Loucy (cell line): ENCODE data around the gene COL26A1.
"Not testable (repeated sequence)": the region's sequence is repeated elsewhere in the genome, so short reads cannot be mapped to it uniquely, and the experiment has no call there.

Experiments
- H2AFZ ChIP-seq: fragments of 200-600 bp; sonication (generic); 2 replicates; pipeline ENCODE4 v1.6.0; 2016; ENCODE audit warnings: antibody characterized with exemption, mild to moderate bottlenecking, low read length, moderate library complexity
- H3F3A ChIP-seq: fragments of 200-600 bp; 2 replicates; pipeline ENCODE4 v1.6.0; 2016; ENCODE audit warnings: antibody characterized with exemption, low read depth, mild to moderate bottlenecking
- H3K27me3 ChIP-seq: fragments of 200-600 bp; sonication (generic); 2 replicates; pipeline ENCODE4 v1.6.1; 2014; ENCODE audit warnings: low read length, mild to moderate bottlenecking; ENCODE audit not compliant: insufficient read depth, poor library complexity, severe bottlenecking
- H3K36me3 ChIP-seq: fragments of 200-600 bp; sonication (generic); 2 replicates; pipeline ENCODE4 v1.6.1; 2016; ENCODE audit warnings: low read length; ENCODE audit not compliant: insufficient read depth
- H3K4me1 ChIP-seq: fragments of 200-600 bp; sonication (generic); 2 replicates; pipeline ENCODE4 v1.5.1; 2014; ENCODE audit warnings: low read length, mild to moderate bottlenecking; ENCODE audit not compliant: insufficient read depth, poor library complexity, severe bottlenecking
- H3K4me2 ChIP-seq: fragments of 200-600 bp; sonication (generic); 2 replicates; pipeline ENCODE4 v1.6.0; 2014; ENCODE audit warnings: antibody characterized with exemption, low read length, low read depth, mild to moderate bottlenecking; ENCODE audit not compliant: poor library complexity, severe bottlenecking
- H3K4me3 ChIP-seq: fragments of 200-600 bp; sonication (generic); 2 replicates; pipeline ENCODE4 v1.5.1; 2014; ENCODE audit warnings: low read length, mild to moderate bottlenecking, mixed read lengths; ENCODE audit not compliant: poor library complexity, severe bottlenecking
- H3K79me2 ChIP-seq: fragments of 200-600 bp; sonication (generic); 2 replicates; pipeline ENCODE4 v1.6.1; 2014; ENCODE audit warnings: low read length; ENCODE audit not compliant: insufficient read depth
- H3K9ac ChIP-seq: fragments of 200-600 bp; sonication (generic); 2 replicates; pipeline ENCODE4 v1.6.0; 2014; ENCODE audit warnings: mild to moderate bottlenecking, low read depth, low read length, moderate library complexity; ENCODE audit not compliant: poor library complexity, severe bottlenecking
- H3K9me2 ChIP-seq: fragments of 200-600 bp; sonication (generic); replicated peaks from 2 replicates; pipeline ENCODE4 v1.6.1; 2016; ENCODE audit warnings: low read depth, low read length, mixed read lengths
- H3K9me3 ChIP-seq: fragments of 200-600 bp; sonication (generic); 2 replicates; pipeline ENCODE4 v1.6.1; 2014; ENCODE audit warnings: mild to moderate bottlenecking, antibody characterized with exemption, low read length, low read depth; ENCODE audit not compliant: insufficient read depth
- H4K20me1 ChIP-seq: fragments of 200-600 bp; sonication (generic); 2 replicates; pipeline ENCODE4 v1.6.0; 2014; ENCODE audit warnings: antibody characterized with exemption, low read length, mild to moderate bottlenecking; ENCODE audit not compliant: insufficient read depth, poor library complexity, severe bottlenecking
- EZH2phosphoT487 ChIP-seq: fragments of 200-600 bp; IDR thresholded peaks from 2 replicates; pipeline ENCODE4 v1.6.1; 2018; ENCODE audit warnings: antibody characterized with exemption, mild to moderate bottlenecking, moderate library complexity, borderline replicate concordance
- TF ChIP-seq, protein P1 (sequence below): fragments of 200-600 bp; sonication (generic); conservative IDR thresholded peaks from 2 replicates; pipeline ENCODE4 v1.5.1; 2014; ENCODE audit warnings: mild to moderate bottlenecking, antibody characterized with exemption, low read length

COL26A1 gene

DNA sequence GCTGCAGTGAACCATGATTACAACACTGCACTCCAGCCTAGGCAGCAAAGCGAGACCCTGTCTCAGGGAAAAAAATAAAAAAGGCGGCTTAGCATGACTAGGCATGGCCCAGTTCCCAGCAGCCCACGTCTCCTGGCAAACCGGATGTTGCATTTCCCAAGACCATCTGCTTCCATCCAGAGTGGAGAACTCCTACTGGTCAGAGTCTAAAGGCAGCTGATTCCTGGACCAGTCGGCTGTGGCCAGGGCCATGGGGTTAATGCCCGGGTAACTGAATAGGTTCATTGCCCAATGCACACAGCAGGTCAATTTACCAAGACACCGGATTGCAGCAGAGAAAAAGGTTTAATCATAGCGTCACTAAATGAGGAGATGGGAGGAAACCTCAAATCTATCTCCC, 133.3 kb downstream of the COL26A1 start:
- Histone ChIP-seq H3K9me2 (no peaks in the 10 kb centered on the region), H3K9me3 (no peaks in the 10 kb centered on the region), H2AFZ (no peak overlapping the region), H3K9ac (no peak overlapping the region), H3K27me3 (no peaks in the 10 kb centered on the region), H3K79me2 (no peaks in the 10 kb centered on the region), H3K4me3 (no peak overlapping the region), H3K36me3 (no peaks in the 10 kb centered on the region), H3K4me2 (no peak overlapping the region), H3F3A (no peaks in the 10 kb centered on the region), H4K20me1 (no peaks in the 10 kb centered on the region), H3K4me1 (no peaks in the 10 kb centered on the region)
- TF ChIP-seq, protein P1, sequence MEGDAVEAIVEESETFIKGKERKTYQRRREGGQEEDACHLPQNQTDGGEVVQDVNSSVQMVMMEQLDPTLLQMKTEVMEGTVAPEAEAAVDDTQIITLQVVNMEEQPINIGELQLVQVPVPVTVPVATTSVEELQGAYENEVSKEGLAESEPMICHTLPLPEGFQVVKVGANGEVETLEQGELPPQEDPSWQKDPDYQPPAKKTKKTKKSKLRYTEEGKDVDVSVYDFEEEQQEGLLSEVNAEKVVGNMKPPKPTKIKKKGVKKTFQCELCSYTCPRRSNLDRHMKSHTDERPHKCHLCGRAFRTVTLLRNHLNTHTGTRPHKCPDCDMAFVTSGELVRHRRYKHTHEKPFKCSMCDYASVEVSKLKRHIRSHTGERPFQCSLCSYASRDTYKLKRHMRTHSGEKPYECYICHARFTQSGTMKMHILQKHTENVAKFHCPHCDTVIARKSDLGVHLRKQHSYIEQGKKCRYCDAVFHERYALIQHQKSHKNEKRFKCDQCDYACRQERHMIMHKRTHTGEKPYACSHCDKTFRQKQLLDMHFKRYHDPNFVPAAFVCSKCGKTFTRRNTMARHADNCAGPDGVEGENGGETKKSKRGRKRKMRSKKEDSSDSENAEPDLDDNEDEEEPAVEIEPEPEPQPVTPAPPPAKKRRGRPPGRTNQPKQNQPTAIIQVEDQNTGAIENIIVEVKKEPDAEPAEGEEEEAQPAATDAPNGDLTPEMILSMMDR, result no peak
- TF ChIP-seq EZH2phosphoT487, result no peak

DNA sequence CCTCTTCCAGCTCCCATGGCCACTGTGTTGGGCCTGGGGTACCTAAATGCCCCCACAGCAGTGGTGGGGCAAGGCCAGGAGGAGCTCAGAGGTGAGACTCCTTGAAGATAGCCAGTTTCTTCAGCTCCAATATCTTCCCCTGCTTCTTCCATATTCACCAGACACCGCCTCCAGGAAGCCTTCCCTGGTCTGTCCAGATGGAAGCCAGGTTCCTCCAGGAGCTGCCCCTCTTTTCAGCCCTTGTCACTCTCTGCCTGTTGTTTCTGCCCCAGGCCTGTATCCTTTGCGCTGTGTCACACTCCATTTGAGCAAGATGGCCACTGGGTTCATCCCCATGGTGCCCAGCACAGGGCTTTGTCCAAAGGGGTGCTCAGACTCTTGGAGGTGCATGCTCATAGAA, 138.7 kb downstream of the COL26A1 start:
- H3K79me2 ChIP-seq, result no peaks in the 10 kb centered on the region
- no peaks in the 10 kb centered on the region for H3K9me2 ChIP-seq
- no peaks in the 10 kb centered on the region for H4K20me1 ChIP-seq
- peaks cover 15% of the 10 kb centered on the region for H3K4me1 ChIP-seq
- no peak overlapping the region for H3K4me2 ChIP-seq
- no peaks in the 10 kb centered on the region for H3K9me3 ChIP-seq
- no peak overlapping the region for H2AFZ ChIP-seq
- no peaks in the 10 kb centered on the region for H3F3A ChIP-seq
- no peaks in the 10 kb centered on the region for H3K36me3 ChIP-seq
- TF ChIP-seq, protein P1, result no peak
- TF ChIP-seq EZH2phosphoT487, result no peak
- H3K27me3 ChIP-seq, result no peaks in the 10 kb centered on the region
- no peak overlapping the region for H3K4me3 ChIP-seq
- no peak overlapping the region for H3K9ac ChIP-seq

DNA sequence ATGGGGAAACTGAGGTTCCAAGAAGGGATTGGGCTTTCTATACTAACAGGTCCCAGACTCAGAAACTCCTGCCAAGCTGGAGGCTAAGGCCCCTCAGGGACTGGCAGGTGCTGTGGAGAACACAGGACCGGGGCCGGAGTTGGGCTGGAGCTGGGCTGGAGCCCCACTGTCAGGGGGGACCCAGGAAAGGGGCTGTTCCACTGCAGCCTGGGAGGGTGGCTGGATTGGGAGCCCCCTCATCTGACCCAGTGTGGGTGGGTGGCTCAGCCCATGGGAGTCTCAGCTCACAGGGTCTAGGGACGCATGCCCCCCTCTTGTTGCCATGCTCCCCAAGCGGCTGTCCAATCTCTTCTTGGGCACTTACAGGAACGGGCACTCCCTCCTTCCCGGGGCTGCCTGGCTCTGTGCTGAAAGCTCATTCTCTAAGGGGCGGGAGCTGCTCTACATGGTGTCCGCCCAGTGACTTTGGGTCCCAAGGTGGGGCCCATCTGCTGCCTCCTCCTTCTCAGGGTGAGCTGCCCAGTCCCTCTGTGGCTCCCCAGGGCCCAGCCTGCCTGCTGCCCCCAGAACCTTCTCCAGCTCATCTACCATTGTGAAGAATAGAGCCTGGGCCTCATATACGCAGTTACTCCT, 139.9 kb downstream of the COL26A1 start:
- peaks cover 21% of the 10 kb centered on the region for H3K4me1 ChIP-seq

DNA sequence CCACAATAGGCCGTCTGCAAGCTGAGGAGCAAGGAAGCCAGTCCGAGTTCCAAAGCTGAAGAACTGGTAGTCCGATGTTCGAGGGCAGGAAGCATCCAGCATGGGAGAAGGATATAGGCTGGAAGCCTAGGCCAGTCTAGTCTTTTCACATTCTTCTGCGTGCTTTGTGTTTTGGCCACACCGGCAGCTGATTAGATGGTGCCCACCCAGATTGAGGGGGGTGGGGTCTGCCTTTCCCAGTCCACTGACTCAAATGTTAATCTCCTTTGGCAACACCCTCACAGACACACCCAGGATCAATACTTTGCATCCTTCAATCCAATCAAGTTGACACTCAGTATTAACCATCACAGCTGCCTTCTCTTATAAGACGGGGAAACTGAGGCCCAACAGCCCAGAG, 142.8 kb downstream of the COL26A1 start:
- not testable (repeated sequence) for H3K79me2 ChIP-seq, H3K36me3 ChIP-seq, H3K4me2 ChIP-seq, H4K20me1 ChIP-seq, H3F3A ChIP-seq, H3K9ac ChIP-seq, H3K9me3 ChIP-seq, H3K27me3 ChIP-seq, H3K9me2 ChIP-seq, H3K4me3 ChIP-seq, H2AFZ ChIP-seq
- peaks cover 22% of the 10 kb centered on the region for H3K4me1 ChIP-seq

More for the DNA sequence above, 139.9 kb downstream of the COL26A1 start:
- no peaks in the 10 kb centered on the region for H3K36me3 ChIP-seq
- no peaks in the 10 kb centered on the region for H3K27me3 ChIP-seq
- TF ChIP-seq, protein P1, result no peak
- no peaks in the 10 kb centered on the region for H3K9me2 ChIP-seq
- H4K20me1 ChIP-seq, result no peaks in the 10 kb centered on the region
- no peak overlapping the region for H3K4me2 ChIP-seq
- no peaks in the 10 kb centered on the region for H3K79me2 ChIP-seq
- H3K4me3 ChIP-seq, result no peak overlapping the region
- H3F3A ChIP-seq, result no peaks in the 10 kb centered on the region
- no peaks in the 10 kb centered on the region for H3K9me3 ChIP-seq
- H3K9ac ChIP-seq, result no peak overlapping the region
- H2AFZ ChIP-seq, result no peak overlapping the region
